ENCODE results near the gene CCDC127.

The CCDC127 gene

DNA sequence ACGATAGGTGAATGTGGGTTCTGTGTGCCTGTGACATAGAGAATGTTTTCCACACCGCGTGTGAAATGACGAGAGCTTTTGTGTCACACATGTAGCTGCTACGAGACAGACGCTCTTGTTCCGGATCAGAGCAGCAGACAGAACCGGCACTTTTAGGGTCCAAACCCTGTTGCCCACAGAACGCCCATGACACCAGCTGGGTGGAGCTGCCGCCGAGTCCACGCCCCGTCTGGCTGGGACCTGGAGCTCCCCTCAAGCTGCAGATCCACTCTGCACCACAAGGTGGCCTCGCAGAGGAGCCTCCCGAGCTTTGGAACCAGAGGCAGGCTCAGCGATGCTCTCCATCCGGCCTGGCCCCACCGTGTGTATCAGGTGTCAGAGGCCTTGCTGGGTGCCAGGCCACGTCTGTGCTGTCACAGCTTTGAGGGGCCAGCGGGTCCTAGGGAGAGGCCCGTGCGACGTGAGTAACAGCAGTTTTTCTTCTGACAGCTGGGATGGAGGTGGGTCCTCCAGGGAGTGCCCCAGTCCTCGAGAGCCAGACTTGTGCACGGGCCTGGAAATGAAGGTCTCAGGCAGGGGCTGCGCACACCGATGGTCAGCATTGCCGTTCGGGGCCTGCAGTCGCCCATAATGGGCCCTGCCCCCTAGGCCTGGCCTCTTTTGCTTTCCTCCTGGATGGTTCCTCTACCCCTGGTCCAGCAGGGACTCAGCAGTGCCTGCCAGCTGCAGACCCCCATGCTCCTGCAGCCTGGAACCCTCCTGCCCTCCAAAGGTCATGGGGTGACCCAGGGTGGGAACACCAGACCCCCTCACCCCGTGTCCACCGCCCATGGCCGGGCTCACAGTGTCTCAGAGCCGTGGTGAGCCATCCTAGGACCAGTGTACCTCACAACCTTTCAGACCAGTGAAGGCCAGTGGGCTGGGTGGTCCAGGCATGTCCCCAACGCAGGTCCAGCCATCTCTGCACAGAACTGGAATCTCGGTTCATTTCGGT is 29.2 kb downstream of the CCDC127 start:
- peak; percentile 92 to 94 for DNase-seq

DNA sequence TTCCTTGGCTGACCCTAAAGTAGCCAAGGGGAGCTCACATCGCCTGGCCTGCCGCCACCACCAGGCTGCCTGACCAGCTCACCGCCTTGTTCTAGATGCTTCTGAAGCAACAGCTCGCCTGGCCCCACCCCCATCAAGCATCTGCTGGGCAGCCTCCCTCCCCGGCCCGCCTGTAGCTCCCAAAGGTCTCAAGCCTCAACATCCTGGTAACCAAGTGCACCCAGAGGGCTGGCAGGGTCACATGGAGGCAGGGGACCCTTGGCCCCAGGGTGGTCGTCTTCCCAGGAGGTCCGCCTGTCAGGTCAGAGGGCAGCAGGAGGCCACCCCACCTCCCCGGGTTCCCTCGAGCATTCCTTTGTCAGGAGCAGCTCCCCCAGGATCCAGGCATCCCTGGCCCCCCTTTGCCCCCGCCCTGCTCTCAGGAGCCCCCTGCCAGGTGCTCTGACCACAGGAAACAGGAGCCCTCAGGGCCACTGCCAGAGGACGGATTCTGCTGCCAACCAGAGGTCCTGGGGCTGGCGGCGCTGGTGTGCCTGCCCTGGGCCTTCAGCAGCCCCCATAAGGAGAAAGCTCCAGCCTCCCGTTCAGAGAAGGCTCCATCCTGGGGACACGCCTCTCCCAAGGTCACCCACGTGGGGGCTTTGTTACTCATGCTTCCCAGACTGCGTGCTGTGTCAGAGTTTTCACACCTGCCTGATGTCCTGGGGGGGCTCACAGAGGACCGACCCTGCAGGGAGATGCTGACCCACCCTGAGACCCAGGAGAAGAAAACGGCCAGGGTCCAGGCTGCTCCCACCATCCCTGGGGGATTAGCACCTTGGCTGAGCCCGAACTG is 30.1 kb downstream of the CCDC127 start:
- DNase-seq: no peak

GRCh38 chr5:187042-187431 is 30.9 kb downstream of the CCDC127 start:
- no peak for DNase-seq

- no peak for DNase-seq
Observed at GRCh38 chr5:186091-187041, 31.6 kb downstream of the CCDC127 start.

GRCh38 chr5:185095-186070 is 32.6 kb downstream of the CCDC127 start:
- no peak for DNase-seq

DNA sequence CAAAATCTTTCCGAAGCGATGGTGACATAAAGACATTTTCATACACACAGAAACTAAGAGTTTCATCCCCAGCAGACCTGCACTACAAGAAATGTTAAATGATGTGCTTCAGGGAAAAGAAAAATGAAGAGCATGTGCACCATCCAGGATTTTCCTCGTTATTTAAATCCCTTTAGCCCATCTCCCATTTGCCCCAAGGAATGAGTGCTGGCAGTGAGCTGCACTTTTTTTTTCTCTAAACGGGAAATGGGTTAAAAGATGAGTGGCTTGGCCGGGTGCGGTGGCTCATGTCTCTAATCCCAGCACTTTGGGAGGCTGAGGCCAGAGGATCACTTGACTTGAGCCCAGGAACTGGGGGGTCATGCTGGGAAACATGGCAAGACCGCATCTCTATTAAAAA is 33.5 kb downstream of the CCDC127 start:
- no peak for DNase-seq

GRCh38 chr5:182126-182525 is 35.8 kb downstream of the CCDC127 start:
- no peak for DNase-seq

DNA sequence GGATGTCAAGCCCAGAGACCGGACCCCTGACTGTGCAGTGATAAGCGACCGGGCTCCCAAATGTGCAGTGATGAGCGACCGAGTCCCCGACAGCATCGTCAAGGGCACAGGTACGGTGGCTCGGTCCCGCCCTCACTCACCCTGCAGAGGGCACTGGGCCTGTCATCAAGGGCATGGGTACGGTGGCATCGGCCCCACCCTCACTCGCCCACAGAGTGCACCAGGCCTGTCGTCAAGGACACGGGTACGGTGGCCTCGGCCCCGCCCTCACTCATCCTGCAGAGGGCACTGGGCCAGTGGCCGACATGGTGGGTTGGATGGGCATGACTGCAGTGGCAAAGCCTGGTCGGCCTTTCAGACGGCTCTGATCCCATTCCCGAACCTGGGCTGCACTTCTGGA is 36.4 kb downstream of the CCDC127 start:
- DNase-seq: no peak

- DNase-seq: no peak
Observed at GRCh38 chr5:181160-181559, 36.8 kb downstream of the CCDC127 start.

- no peak for DNase-seq
Observed at GRCh38 chr5:180286-180918, 37.6 kb downstream of the CCDC127 start.

DNA sequence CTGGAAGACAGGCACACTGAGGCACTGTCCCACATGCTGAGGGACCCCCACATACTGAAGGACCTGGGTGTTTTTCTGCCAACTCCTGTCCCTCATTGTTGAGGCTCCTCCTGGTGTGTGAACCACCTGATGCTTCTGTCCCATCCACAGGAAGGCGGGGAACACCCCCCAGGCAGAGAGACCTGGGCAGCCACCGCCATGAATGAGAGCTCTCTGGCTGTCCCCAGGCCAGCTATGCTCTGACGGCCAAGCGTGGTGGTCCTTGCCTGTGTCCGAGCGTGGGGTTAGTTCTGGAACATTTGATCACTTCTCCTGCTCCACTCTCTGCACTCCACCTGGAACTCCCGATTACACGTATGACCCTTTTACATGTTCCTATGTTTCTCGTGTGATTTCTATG is 38.6 kb downstream of the CCDC127 start:
- no peak for DNase-seq

- no peak for DNase-seq
Observed at GRCh38 chr5:178110-178509, 39.8 kb downstream of the CCDC127 start.

GRCh38 chr5:176296-176823 is 41.6 kb downstream of the CCDC127 start:
- DNase-seq: no peak

- no peak for DNase-seq
Observed at GRCh38 chr5:174876-175465, 43.0 kb downstream of the CCDC127 start.

DNA sequence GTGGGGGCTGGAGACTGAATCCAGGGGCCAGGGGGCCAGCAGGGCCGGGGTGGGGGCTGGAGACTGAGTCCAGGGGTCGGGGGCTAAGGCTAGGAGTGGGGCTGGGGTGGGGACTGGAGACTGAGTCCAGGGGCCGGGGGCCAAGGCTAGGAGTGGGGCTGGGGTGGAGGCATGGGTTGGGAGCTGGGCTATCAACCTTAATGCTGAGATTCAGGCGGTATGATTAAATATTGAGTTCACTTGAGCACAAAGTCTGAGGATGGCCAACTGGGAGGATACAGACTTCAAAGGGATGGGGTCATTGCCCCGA is 43.7 kb downstream of the CCDC127 start:
- no peak for DNase-seq

- no peak for DNase-seq
Observed at GRCh38 chr5:173392-174290, 44.3 kb downstream of the CCDC127 start.

DNA sequence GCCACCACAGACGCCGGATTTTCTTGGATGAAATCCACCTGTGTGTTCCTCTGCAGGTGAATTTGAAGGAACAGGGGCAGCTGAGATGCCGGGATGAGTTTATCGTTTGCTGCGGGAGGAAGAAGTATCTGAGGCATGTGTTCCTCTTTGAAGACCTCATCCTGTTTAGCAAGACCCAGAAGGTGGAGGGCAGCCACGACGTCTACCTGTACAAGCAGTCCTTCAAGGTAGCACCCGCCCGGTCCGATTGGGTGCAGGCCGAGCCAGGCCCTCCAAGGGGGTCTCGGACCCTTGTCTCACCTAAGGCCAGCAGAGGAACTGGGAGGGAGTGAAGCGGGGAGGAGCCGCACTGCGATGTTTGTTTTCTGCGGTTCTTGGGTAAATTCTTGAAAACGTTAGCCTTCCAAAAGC is 45.1 kb downstream of the CCDC127 start:
- no peak for DNase-seq

DNA sequence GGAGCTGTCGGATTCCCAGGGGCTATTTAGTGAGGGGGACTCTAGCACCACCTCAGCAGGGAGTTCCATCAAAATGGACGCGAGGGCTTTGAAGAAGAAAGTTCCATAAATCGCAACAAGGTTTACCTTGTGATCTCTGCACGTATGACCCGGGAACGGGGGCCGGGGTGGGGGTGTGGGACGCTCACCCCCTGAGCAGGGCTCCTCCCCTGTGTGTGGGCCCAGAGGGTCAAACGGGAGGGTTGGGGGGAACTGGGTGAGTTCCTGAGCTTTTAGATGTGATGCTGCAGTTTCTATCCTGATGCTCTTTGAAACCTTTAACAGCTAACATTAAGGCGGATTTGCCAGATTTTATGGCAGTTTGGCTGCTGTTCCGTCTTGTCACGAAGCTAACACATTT is 45.5 kb downstream of the CCDC127 start:
- DNase-seq: no peak

- DNase-seq: no peak
Observed at GRCh38 chr5:171801-172331, 46.1 kb downstream of the CCDC127 start.
